Measurements from ENCODE around the gene MOBP. TPM values are rescaled to one million over a fixed set of nuclear protein-coding genes. Genes with fewer than 3 reads are reported as not detected.

Gene MOBP
- total and polyA plus RNA-seq, 2 experiments from 2014 or later: not detected

- Histone ChIP-seq H3K27me3 (ENCODE audit: insufficient read depth) (no peaks in the 10 kb centered on the region), H4K20me1 (replicated peaks; ENCODE audit: insufficient read depth) (no peaks in the 10 kb centered on the region), H2AFZ (no peak overlapping the region), H3K4me2 (no peak overlapping the region), H3K4me1 (ENCODE audit: insufficient read depth) (peaks cover 14% of the 10 kb centered on the region), H3K36me3 (ENCODE audit: insufficient read depth) (no peaks in the 10 kb centered on the region), H3K27ac (ENCODE audit: low read depth) (no peak overlapping the region), H3K4me3 (no peak overlapping the region), H3K9me2 (ENCODE audit: insufficient read depth) (no peaks in the 10 kb centered on the region), H3K79me2 (replicated peaks; ENCODE audit: insufficient read depth) (no peaks in the 10 kb centered on the region), H3F3A (replicated peaks; ENCODE audit: low read depth) (no peaks in the 10 kb centered on the region)
- no peaks in the 10 kb centered on the region; the same call in 2 of the 3 replicates for H3K9me3 Mint-ChIP-seq
- peaks cover 15% of the 10 kb centered on the region for H3K4me1 Mint-ChIP-seq
- H3K27me3 Mint-ChIP-seq (ENCODE audit: insufficient read depth, low read depth, poor library complexity): peaks cover 2% of the 10 kb centered on the region
- peak; percentile 68 for DNase-seq (ENCODE audit: low spot score)
- no peak overlapping the region for H3K27ac Mint-ChIP-seq
- no peak for TF ChIP-seq POLR2AphosphoS5 (IDR thresholded peaks at IDR 0.05; ENCODE audit: low read depth)
- peak; percentile 61 to 96 for TF ChIP-seq CTCF (conservative IDR thresholded peaks at IDR 0.05; ENCODE audit: low read depth in 2 of 2)
- no peaks in the 10 kb centered on the region for H3K36me3 Mint-ChIP-seq (ENCODE audit: low read depth)
- ATAC-seq: peak; percentile 31; the same call in 1 of the 3 replicates
- no peak overlapping the region for H3K4me3 Mint-ChIP-seq
Measured at GRCh38 chr3:39541917-39542329, 74.4 kb downstream of the MOBP start.

- no peaks in the 10 kb centered on the region for H4K20me1 ChIP-seq (replicated peaks; ENCODE audit: insufficient read depth)
- peaks cover 15% of the 10 kb centered on the region for H3K4me1 Mint-ChIP-seq
- ATAC-seq (no peak), DNase-seq (ENCODE audit: low spot score) (no peak)
- H3K4me2 ChIP-seq: peak overlapping the region; percentile 3; the same call in 1 of the 2 replicates
- H3K27me3 Mint-ChIP-seq (ENCODE audit: insufficient read depth, low read depth, poor library complexity): peaks cover 3% of the 10 kb centered on the region
- no peaks in the 10 kb centered on the region for H3K27me3 ChIP-seq (ENCODE audit: insufficient read depth)
- no peaks in the 10 kb centered on the region for H3K9me2 ChIP-seq (ENCODE audit: insufficient read depth)
- H2AFZ ChIP-seq: peak overlapping the region; percentile 9; the same call in 1 of the 2 replicates
- no peaks in the 10 kb centered on the region for H3K79me2 ChIP-seq (replicated peaks; ENCODE audit: insufficient read depth)
- H3K4me3 ChIP-seq: no peak overlapping the region
- H3F3A ChIP-seq (replicated peaks; ENCODE audit: low read depth): no peaks in the 10 kb centered on the region
- H3K4me1 ChIP-seq (ENCODE audit: insufficient read depth): peaks cover 14% of the 10 kb centered on the region
- no peak overlapping the region for H3K27ac ChIP-seq (ENCODE audit: low read depth)
- no peak overlapping the region for H3K4me3 Mint-ChIP-seq
- peak overlapping the region; percentile 47; the same call in 1 of the 2 replicates for H3K27ac Mint-ChIP-seq
- H3K36me3 Mint-ChIP-seq (ENCODE audit: low read depth): no peaks in the 10 kb centered on the region
- no peaks in the 10 kb centered on the region for H3K36me3 ChIP-seq (ENCODE audit: insufficient read depth)
- H3K9me3 Mint-ChIP-seq: no peaks in the 10 kb centered on the region; the same call in 2 of the 3 replicates
- TF ChIP-seq CREB1 (CRISPR knock-in tag; IDR thresholded peaks at IDR 0.05; ENCODE audit: low read depth) (no peak), REST (IDR thresholded peaks at IDR 0.05; ENCODE audit: unreplicated experiment) (no peak), POLR2AphosphoS5 (IDR thresholded peaks at IDR 0.05; ENCODE audit: low read depth) (no peak), ETS1 (IDR thresholded peaks at IDR 0.05) (no peak), ZNF462 (CRISPR knock-in tag; IDR thresholded peaks at IDR 0.05) (no peak), ZNF331 (CRISPR knock-in tag; IDR thresholded peaks at IDR 0.05; ENCODE audit: low read depth) (no peak), JUNB (IDR thresholded peaks at IDR 0.05; ENCODE audit: unreplicated experiment) (no peak), NANOG (IDR thresholded peaks at IDR 0.05; ENCODE audit: borderline replicate concordance) (no peak)
Measured at GRCh38 chr3:39542588-39542988, 75.1 kb downstream of the MOBP start.
